MG63 (cell line): ENCODE results near the gene GARIN5A. TPM values are rescaled to one million over a fixed set of nuclear protein-coding genes. Genes with fewer than 3 reads are reported as not detected.

Experiments used
- DNase-seq: peaks from one replicate; pipeline ENCODE4 v3.0.0-alpha.2; 2020
- H3K27me3 ChIP-seq: fragments of 250-450 bp; sonication (Bioruptor Pico); 2 replicates; pipeline ENCODE4 v1.5.1; 2020; ENCODE audit warnings: mild to moderate bottlenecking, moderate library complexity
- H3K36me3 ChIP-seq: fragments of 250-450 bp; sonication (Bioruptor Pico); 2 replicates; pipeline ENCODE4 v1.5.1; 2020; ENCODE audit warnings: mild to moderate bottlenecking, moderate library complexity
- H3K4me3 ChIP-seq: fragments of 250-450 bp; sonication (Bioruptor Pico); 2 replicates; pipeline ENCODE4 v1.5.1; 2020; ENCODE audit warnings: mild to moderate bottlenecking, moderate library complexity
- H3K9me3 ChIP-seq: fragments of 250-450 bp; sonication (Bioruptor Pico); 2 replicates; pipeline ENCODE4 v1.5.1; 2020; ENCODE audit warnings: mild to moderate bottlenecking, moderate library complexity
- total RNA-seq: library from RNA; depleted of rRNA; stranded (reverse); fragments of >200 nt; shearing (Covaris generic); gene quantifications from 2 replicates; pipeline ENCODE4 v1.2.3, GENCODE V29; 2014; ENCODE audit warnings: low replicate concordance

Gene GARIN5A
- total RNA-seq, 1 experiment from 2014 or later, result 1.2 TPM

- no peak for DNase-seq
- H3K27me3 ChIP-seq, result peaks cover 55% of the 10 kb centered on the region
- no peak overlapping the region for H3K4me3 ChIP-seq
- H3K36me3 ChIP-seq, result no peaks in the 10 kb centered on the region
- no peaks in the 10 kb centered on the region for H3K9me3 ChIP-seq
Measured at GRCh38 chr19:50495020-50495531, 18.4 kb upstream of the GARIN5A start.

GRCh38 chr19:50494186-50495019, 17.8 kb upstream of the GARIN5A start:
- Histone ChIP-seq H3K4me3 (no peak overlapping the region), H3K36me3 (no peaks in the 10 kb centered on the region), H3K27me3 (peaks cover 57% of the 10 kb centered on the region), H3K9me3 (no peaks in the 10 kb centered on the region)
- DNase-seq, result no peak

GRCh38 chr19:50493171-50493570, 16.5 kb upstream of the GARIN5A start:
- no peak overlapping the region for H3K4me3 ChIP-seq
- DNase-seq, result no peak
- no peaks in the 10 kb centered on the region for H3K9me3 ChIP-seq
- peaks cover 62% of the 10 kb centered on the region for H3K27me3 ChIP-seq
- no peaks in the 10 kb centered on the region for H3K36me3 ChIP-seq

GRCh38 chr19:50492303-50493052, 15.8 kb upstream of the GARIN5A start:
- H3K27me3 ChIP-seq, result peaks cover 64% of the 10 kb centered on the region
- H3K9me3 ChIP-seq, result no peaks in the 10 kb centered on the region
- DNase-seq, result no peak
- H3K36me3 ChIP-seq, result no peaks in the 10 kb centered on the region
- H3K4me3 ChIP-seq, result no peak overlapping the region

- Histone ChIP-seq H3K9me3 (peaks cover 7% of the 10 kb centered on the region), H3K4me3 (no peak overlapping the region), H3K27me3 (peaks cover 59% of the 10 kb centered on the region), H3K36me3 (no peaks in the 10 kb centered on the region)
- no peak for DNase-seq
Measured at GRCh38 chr19:50490991-50491472, 14.4 kb upstream of the GARIN5A start.

GRCh38 chr19:50490411-50490811, 13.8 kb upstream of the GARIN5A start:
- no peak overlapping the region for H3K4me3 ChIP-seq

GRCh38 chr19:50489461-50490011, 12.9 kb upstream of the GARIN5A start:
- Histone ChIP-seq H3K9me3 (peaks cover 12% of the 10 kb centered on the region), H3K4me3 (no peak overlapping the region), H3K27me3 (peaks cover 51% of the 10 kb centered on the region), H3K36me3 (no peaks in the 10 kb centered on the region)
- no peak for DNase-seq

More at GRCh38 chr19:50490411-50490811, 13.8 kb upstream of the GARIN5A start:
- DNase-seq, result no peak
- H3K27me3 ChIP-seq, result peaks cover 57% of the 10 kb centered on the region
- H3K9me3 ChIP-seq, result peaks cover 12% of the 10 kb centered on the region
- no peaks in the 10 kb centered on the region for H3K36me3 ChIP-seq

- peaks cover 12% of the 10 kb centered on the region for H3K9me3 ChIP-seq
- H3K36me3 ChIP-seq, result no peaks in the 10 kb centered on the region
- DNase-seq, result no peak
- H3K4me3 ChIP-seq, result no peak overlapping the region
- peaks cover 44% of the 10 kb centered on the region for H3K27me3 ChIP-seq
Measured at GRCh38 chr19:50488389-50489194, 11.9 kb upstream of the GARIN5A start.

- no peak overlapping the region for H3K4me3 ChIP-seq
- peaks cover 36% of the 10 kb centered on the region for H3K27me3 ChIP-seq
- no peaks in the 10 kb centered on the region for H3K36me3 ChIP-seq
- peaks cover 12% of the 10 kb centered on the region for H3K9me3 ChIP-seq
- peak; percentile 36 for DNase-seq
Measured at GRCh38 chr19:50486823-50487515, 10.3 kb upstream of the GARIN5A start.

- Histone ChIP-seq H3K27me3 (peaks cover 20% of the 10 kb centered on the region), H3K4me3 (no peak overlapping the region), H3K9me3 (peaks cover 12% of the 10 kb centered on the region), H3K36me3 (no peaks in the 10 kb centered on the region)
- DNase-seq, result no peak
Measured at GRCh38 chr19:50485284-50485955, 8.8 kb upstream of the GARIN5A start.

GRCh38 chr19:50482916-50483315, 6.3 kb upstream of the GARIN5A start:
- DNase-seq, result no peak
- H3K27me3 ChIP-seq, result peaks cover 6% of the 10 kb centered on the region; the same call in 1 of the 2 replicates
- peaks cover 12% of the 10 kb centered on the region for H3K9me3 ChIP-seq
- H3K4me3 ChIP-seq, result no peak overlapping the region
- peaks cover 6% of the 10 kb centered on the region; the same call in 1 of the 2 replicates for H3K36me3 ChIP-seq

- no peak overlapping the region for H3K4me3 ChIP-seq
- peaks cover 6% of the 10 kb centered on the region; the same call in 1 of the 2 replicates for H3K36me3 ChIP-seq
- no peak for DNase-seq
- H3K27me3 ChIP-seq, result peaks cover 1% of the 10 kb centered on the region; the same call in 1 of the 2 replicates
- H3K9me3 ChIP-seq, result peaks cover 12% of the 10 kb centered on the region
Measured at GRCh38 chr19:50482271-50482855, 5.7 kb upstream of the GARIN5A start.

GRCh38 chr19:50481351-50482149, 4.9 kb upstream of the GARIN5A start:
- DNase-seq, result no peak
- Histone ChIP-seq H3K4me3 (no peak overlapping the region), H3K36me3 (peaks cover 6% of the 10 kb centered on the region; the same call in 1 of the 2 replicates), H3K27me3 (no peaks in the 10 kb centered on the region), H3K9me3 (peaks cover 9% of the 10 kb centered on the region)
